ENCODE results near the gene PDCD10. TPM values are rescaled to one million over a fixed set of nuclear protein-coding genes. Genes with fewer than 3 reads are reported as not detected.

Gene PDCD10
- total and polyA plus RNA-seq, 12 donors, result 12.8 to 46.6 (median 38.1) TPM

GRCh38 chr3:167728176-167728575 is 6.5 kb downstream of the PDCD10 start:
- Histone ChIP-seq H3K4me3 (no peak overlapping the region), H3K4me1 (peaks cover 0 to 92% (median 61%) of the 10 kb centered on the region in 9 donors), H3K36me3 (peaks cover 0 to 18% (median 0%) of the 10 kb centered on the region in 9 donors), H3K27me3 (no peaks in the 10 kb centered on the region), H3K27ac (peak overlapping the region in 7 of 10 donors; percentile 19 to 70 (median 52)), H3K9me3 (no peaks in the 10 kb centered on the region)
- 45 to 51% methylated on average over 3 of the region's 3 CpGs for WGBS, 2 donors
- peak in 6 of 8 donors; percentile 44 to 85 (median 72) for ATAC-seq
- intact Hi-C loops (cut with DNase I), result no loop called here
- TF ChIP-seq, protein P1, sequence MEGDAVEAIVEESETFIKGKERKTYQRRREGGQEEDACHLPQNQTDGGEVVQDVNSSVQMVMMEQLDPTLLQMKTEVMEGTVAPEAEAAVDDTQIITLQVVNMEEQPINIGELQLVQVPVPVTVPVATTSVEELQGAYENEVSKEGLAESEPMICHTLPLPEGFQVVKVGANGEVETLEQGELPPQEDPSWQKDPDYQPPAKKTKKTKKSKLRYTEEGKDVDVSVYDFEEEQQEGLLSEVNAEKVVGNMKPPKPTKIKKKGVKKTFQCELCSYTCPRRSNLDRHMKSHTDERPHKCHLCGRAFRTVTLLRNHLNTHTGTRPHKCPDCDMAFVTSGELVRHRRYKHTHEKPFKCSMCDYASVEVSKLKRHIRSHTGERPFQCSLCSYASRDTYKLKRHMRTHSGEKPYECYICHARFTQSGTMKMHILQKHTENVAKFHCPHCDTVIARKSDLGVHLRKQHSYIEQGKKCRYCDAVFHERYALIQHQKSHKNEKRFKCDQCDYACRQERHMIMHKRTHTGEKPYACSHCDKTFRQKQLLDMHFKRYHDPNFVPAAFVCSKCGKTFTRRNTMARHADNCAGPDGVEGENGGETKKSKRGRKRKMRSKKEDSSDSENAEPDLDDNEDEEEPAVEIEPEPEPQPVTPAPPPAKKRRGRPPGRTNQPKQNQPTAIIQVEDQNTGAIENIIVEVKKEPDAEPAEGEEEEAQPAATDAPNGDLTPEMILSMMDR (IDR thresholded peaks at IDR 0.05), result no peak
- DNase-seq, result no peak

DNA sequence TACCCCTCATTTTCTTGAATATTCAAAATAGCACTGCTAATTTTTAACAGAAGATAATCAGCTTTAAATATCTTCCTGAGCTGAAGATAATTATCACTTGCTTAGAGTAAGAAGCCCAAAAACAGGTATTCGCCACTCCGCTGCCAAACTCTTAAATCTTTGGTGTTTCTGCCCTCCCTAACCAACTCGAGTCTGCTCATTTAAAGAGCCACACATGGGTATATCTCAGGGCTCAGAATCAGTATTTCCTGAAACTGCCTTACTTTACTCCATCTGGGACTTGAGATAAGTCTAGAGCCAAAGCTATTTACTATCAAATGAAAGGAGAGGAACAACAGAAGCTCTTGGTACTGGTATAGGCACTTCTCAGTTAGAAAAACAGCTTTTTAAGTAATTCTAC is 10.8 kb downstream of the PDCD10 start:
- WGBS, 2 donors, result 77 to 81% methylated on average over 3 of the region's 3 CpGs
- no peaks in the 10 kb centered on the region for H3K9me3 ChIP-seq
- intact Hi-C loops (cut with DNase I), result no loop called here
- no peak overlapping the region for H3K4me3 ChIP-seq
- H3K36me3 ChIP-seq, result peaks cover 0 to 42% (median 13%) of the 10 kb centered on the region in 9 donors
- no peak for DNase-seq
- H3K27ac ChIP-seq, result no peak overlapping the region
- H3K4me1 ChIP-seq, result peaks cover 0 to 60% (median 26%) of the 10 kb centered on the region in 9 donors
- TF ChIP-seq, protein P1 (IDR thresholded peaks at IDR 0.05), result no peak
- ATAC-seq, result no peak
- H3K27me3 ChIP-seq, result no peaks in the 10 kb centered on the region

DNA sequence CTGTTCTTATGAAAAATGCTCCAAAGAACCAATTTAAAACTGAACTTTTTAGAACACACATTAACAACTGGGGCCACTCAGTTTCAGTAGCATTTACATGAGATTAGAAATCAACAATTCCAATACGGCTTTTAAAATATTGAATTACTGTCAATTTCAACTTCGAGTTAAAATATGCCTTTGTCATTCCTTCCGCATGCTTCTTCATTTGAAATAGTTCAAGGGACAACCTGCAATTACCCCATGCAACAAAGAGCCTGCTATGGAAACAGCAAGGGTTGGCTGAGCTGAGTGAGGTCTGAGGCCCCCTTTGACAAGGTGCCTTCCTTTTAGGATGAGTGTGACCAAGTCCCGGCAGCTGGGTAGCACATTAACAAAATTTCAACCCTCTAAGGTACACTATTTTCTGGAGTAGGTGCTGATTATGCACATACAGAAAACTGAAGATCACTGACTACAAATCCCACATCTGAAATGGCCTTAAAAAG is 11.6 kb downstream of the PDCD10 start:
- Histone ChIP-seq H3K27ac (no peak overlapping the region), H3K27me3 (no peaks in the 10 kb centered on the region), H3K4me3 (no peak overlapping the region), H3K4me1 (peaks cover 0 to 53% (median 18%) of the 10 kb centered on the region in 9 donors), H3K9me3 (no peaks in the 10 kb centered on the region), H3K36me3 (peaks cover 0 to 50% (median 21%) of the 10 kb centered on the region in 9 donors)
- ATAC-seq (no peak), DNase-seq (no peak)
- 91 to 92% methylated on average over 4 of the region's 4 CpGs for WGBS, 2 donors
- intact Hi-C loops (cut with DNase I), result no loop called here
- TF ChIP-seq, protein P1 (IDR thresholded peaks at IDR 0.05), result no peak

- intact Hi-C loops (cut with DNase I), result no loop called here
- WGBS, 2 donors, result 96 to 97% methylated on average over 1 of the region's 1 CpG
- no peak overlapping the region for H3K27ac ChIP-seq
- TF ChIP-seq, protein P1 (IDR thresholded peaks at IDR 0.05), result no peak
- H3K4me1 ChIP-seq, result peaks cover 0 to 15% (median 4%) of the 10 kb centered on the region in 9 donors
- peaks cover 0 to 67% (median 19%) of the 10 kb centered on the region in 9 donors for H3K36me3 ChIP-seq
- ATAC-seq (no peak), DNase-seq (no peak)
- no peak overlapping the region for H3K4me3 ChIP-seq
- no peaks in the 10 kb centered on the region for H3K27me3 ChIP-seq
- H3K9me3 ChIP-seq, result no peaks in the 10 kb centered on the region
Observed at GRCh38 chr3:167718582-167718981, 16.1 kb downstream of the PDCD10 start.
